Measurements from ENCODE around the gene GRIA3.

Gene GRIA3

DNA sequence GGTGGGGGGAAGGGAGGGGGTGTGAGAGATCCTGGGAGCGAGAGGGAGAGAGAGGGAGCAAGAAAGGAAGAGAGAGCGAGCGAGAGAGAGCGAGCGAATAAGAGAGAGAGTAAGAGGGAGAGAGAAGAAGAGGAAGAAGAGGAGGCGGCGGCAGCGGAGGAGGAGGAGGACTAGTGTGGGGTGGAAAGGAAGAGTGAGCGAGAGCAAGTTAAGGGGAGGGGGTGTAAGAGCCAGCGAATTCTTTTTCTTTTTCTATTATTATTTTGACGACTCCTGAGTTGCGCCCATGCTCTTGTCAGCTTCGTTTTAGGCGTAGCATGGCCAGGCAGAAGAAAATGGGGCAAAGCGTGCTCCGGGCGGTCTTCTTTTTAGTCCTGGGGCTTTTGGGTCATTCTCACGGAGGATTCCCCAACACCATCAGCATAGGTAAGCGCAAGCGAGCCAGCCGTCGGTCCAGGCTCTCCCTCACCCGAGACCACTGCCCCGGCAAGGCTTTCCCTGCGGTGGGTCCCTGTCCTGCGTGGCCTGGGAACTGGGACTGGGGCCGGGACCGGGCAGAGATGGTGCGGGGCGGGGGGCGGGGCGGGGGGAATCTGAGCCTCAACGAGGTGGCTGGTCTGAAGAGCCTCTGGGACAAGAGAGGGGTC lies at the start of gene GRIA3:
Gene GRIA3 (plus strand): TSS at position 60 of the 647 bp plus-strand sequence. CDS start 258 bp downstream, at position 318.
- no peak for DNase-seq (ENCODE audit: extremely low read depth, low read depth)
- H3K4me3 ChIP-seq (replicated peaks; ENCODE audit: low read depth, low read length), result peak within 1 kb of the TSS; percentile 44
- TF ChIP-seq, protein P1, sequence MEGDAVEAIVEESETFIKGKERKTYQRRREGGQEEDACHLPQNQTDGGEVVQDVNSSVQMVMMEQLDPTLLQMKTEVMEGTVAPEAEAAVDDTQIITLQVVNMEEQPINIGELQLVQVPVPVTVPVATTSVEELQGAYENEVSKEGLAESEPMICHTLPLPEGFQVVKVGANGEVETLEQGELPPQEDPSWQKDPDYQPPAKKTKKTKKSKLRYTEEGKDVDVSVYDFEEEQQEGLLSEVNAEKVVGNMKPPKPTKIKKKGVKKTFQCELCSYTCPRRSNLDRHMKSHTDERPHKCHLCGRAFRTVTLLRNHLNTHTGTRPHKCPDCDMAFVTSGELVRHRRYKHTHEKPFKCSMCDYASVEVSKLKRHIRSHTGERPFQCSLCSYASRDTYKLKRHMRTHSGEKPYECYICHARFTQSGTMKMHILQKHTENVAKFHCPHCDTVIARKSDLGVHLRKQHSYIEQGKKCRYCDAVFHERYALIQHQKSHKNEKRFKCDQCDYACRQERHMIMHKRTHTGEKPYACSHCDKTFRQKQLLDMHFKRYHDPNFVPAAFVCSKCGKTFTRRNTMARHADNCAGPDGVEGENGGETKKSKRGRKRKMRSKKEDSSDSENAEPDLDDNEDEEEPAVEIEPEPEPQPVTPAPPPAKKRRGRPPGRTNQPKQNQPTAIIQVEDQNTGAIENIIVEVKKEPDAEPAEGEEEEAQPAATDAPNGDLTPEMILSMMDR (IDR thresholded peaks at IDR 0.05; ENCODE audit: low read depth, low read length, missing control alignments), result no peak

DNA sequence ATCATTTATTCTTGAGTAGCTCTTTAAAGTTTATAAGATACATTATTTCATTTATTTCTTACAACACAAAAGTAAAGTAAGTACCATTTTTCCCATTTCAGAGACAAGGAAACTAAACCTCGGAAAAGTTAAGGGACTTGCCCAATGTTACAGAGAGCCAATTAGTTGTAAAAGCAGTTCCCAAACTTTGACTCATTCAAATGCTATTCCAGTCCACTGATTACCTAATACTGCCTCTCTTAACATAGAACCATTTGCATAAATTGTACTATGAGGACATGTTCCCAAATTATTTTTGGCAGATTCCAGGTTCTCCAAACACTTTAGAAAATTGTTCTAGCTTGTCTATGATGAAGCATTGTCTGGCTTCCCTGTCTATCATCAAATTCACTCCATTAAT lies 45.6 kb upstream of the GRIA3 start:
- TF ChIP-seq, protein P1 (IDR thresholded peaks at IDR 0.05; ENCODE audit: low read depth, low read length, missing control alignments), result no peak
- H3K4me3 ChIP-seq (replicated peaks; ENCODE audit: low read depth, low read length), result no peak overlapping the region

DNA sequence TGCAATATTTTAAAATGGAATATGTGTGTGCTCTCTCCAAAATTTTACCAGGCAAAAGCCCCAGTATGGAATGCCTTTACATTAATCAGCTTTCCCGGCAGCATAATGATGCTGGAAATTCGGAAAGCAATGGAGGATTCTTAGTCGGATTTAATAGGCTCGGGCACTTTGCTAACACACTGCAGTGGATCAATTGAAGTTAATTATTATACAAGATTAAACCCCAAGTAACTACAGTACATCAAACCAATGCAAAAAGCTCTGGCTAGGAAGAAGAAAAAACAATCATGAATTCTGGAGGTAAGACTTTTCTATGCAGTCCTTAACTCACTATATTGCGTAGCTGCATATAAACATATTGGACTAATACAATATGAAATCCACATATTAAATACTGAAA lies 43.6 kb upstream of the GRIA3 start:
- TF ChIP-seq, protein P1 (IDR thresholded peaks at IDR 0.05; ENCODE audit: low read depth, low read length, missing control alignments), result no peak
- no peak for DNase-seq (ENCODE audit: extremely low read depth, low read depth)
- no peak overlapping the region for H3K4me3 ChIP-seq (replicated peaks; ENCODE audit: low read depth, low read length)

More for the DNA sequence above, 45.6 kb upstream of the GRIA3 start:
- no peak for DNase-seq (ENCODE audit: extremely low read depth, low read depth)

DNA sequence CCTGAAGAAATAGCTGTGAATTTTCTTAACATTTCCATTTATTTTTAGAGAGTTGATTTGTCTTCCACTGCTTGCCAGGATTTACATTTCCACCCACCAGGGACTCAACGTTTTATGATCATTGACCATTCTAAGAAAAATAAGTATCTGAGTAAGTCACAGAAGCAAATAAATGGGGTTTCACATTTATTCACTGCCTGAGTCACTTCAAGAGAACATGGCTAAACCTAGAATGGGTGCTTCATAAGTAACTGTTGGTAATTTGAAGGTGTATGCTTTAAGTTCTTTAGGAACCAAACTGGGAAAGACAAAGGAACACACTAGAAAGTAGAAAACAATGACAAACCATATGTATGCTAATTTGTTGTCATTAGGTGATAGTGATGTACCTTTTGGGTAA lies 43.2 kb upstream of the GRIA3 start:
- H3K4me3 ChIP-seq (replicated peaks; ENCODE audit: low read depth, low read length), result no peak overlapping the region

DNA sequence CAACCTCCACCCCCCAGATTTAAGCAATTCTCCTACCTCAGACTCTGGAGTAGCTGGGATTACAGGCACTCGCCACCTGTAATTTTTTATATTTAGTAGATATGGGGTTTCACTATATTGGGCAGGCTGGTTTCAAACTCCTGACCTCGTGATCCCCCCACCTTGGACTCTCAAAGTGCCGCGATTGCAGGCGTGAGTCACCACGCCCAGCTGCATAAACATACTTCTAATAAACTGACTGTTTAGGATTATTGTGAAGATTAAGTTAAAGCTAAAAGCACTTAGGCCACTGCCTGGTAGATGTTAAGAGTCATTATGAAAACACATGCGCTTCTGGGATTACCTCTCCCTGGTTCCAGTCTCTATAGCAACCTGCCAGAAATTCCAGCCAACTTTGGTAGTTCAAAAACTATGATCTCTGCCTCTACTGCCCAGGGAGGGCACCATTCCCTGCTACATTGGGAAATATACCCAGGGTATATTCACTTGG lies 30.2 kb upstream of the GRIA3 start:
- TF ChIP-seq, protein P1 (IDR thresholded peaks at IDR 0.05; ENCODE audit: low read depth, low read length, missing control alignments), result no peak
- DNase-seq (ENCODE audit: extremely low read depth, low read depth), result peak; percentile 31
- H3K4me3 ChIP-seq (replicated peaks; ENCODE audit: low read depth, low read length), result no peak overlapping the region

More for the DNA sequence above, 43.2 kb upstream of the GRIA3 start:
- TF ChIP-seq, protein P1 (IDR thresholded peaks at IDR 0.05; ENCODE audit: low read depth, low read length, missing control alignments), result no peak
- DNase-seq (ENCODE audit: extremely low read depth, low read depth), result no peak

DNA sequence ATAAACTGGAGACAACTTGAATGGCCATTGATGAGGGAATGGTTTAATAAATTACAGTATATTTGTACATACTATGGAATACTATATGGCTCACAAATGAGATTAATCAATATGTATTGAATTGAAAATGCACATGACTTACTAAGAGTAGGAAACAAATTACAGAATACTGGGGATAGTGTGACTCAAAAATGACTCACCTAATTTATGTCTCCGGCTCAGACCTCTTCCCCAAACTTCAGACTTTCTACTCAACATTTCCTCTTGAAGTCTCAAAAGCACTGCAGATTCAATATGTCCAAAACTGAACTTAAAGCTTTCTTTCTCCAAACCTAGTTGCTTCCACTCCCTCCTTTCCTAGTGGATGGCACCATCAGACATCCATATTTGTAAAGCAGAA lies 28.8 kb upstream of the GRIA3 start:
- TF ChIP-seq, protein P1 (IDR thresholded peaks at IDR 0.05; ENCODE audit: low read depth, low read length, missing control alignments), result no peak
- no peak for DNase-seq (ENCODE audit: extremely low read depth, low read depth)
- no peak overlapping the region for H3K4me3 ChIP-seq (replicated peaks; ENCODE audit: low read depth, low read length)

All from HFF-Myc (cell line).